DMS79 treated with DMSO at 0.1 percent for 48 hours (cell line): ENCODE data around the gene CNTNAP2.

Experiments used
- DNase-seq: peaks from one replicate; lab custom pipeline; 2025; lab: John Stamatoyannopoulos, UW

The CNTNAP2 gene

GRCh38 chr7:147015999-147016398 is 899.4 kb downstream of the CNTNAP2 start:
- no peak for DNase-seq

DNA sequence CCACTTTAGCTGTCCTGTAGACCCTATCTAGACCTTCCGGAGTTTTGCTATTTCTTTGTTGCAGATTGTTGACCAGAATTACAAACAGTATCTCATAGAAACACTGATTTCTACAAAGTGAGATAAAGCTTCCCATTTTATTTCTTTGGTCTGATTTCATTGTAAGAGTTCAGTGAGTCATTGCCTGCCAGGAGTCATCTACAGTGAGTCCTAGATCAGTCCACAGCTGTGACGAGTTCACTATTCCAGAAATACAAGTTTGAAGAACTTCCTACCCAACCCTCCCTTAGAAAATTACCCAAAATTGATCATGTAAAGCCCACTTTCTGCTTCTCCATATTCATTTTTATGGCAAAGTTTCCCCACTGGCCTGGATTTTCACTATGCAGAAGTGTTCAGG is 905.5 kb downstream of the CNTNAP2 start:
- DNase-seq: no peak

DNA sequence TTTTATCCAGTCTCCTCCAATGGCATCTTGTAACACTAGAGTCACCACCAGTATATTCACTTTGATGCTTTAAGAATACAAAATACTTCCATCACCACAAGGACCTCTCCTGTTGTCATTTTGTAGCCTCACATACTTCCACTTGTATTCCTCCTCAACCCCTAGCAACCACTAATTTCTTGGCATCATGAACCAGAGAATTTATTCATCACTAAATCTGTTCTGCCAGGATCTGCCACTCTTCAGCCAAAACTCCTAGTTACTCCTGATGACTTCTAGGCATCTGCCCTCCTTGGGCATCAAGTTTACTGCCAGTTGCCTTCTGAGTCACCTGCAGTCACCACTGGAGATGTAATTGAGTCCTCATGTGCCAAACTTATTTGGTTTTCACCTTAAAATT is 906.8 kb downstream of the CNTNAP2 start:
- no peak for DNase-seq

- DNase-seq: no peak
Observed at GRCh38 chr7:147029953-147030352, 913.4 kb downstream of the CNTNAP2 start.

DNA sequence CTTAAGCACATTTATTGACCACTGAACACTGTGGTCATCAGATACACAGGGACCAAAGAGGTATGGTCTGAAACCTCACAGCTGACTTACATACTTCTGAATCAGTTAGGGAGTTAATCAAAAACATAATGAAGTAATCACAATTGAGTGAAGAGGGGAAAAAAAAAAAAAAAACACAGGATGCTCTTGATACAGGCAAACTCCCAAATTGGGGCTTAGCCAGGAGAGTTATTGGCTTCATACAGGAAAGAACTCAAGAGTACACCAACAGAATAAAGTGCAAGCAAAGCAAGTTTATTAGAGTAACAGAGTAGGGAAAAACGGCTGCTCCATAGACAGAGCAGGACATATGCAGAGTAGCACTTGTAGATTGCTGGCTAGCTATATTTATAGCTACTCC is 917.0 kb downstream of the CNTNAP2 start:
- DNase-seq: no peak

GRCh38 chr7:147041438-147041837 is 924.8 kb downstream of the CNTNAP2 start:
- DNase-seq: no peak

- DNase-seq: no peak
Observed at GRCh38 chr7:147044941-147045340, 928.3 kb downstream of the CNTNAP2 start.

DNA sequence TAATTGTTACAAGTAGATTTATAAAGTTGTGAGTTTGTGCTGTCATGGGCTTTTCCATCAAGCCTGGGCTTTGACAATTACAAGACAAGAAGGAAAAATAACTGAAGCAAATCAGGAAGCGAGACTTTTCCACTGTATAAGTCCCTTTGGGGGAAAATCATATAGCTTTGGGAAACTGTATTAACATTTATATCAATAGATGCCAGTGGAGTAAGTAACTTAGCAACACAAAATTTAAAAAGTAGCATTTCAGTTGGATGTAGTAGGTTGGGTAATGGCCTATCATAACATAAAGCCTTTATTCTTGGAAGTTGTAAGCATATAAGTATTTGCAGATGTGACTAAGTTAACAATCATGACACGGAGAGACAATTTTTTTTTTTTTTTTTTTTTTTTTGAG is 931.1 kb downstream of the CNTNAP2 start:
- DNase-seq: no peak

- DNase-seq: no peak
Observed at GRCh38 chr7:147048864-147049263, 932.3 kb downstream of the CNTNAP2 start.

GRCh38 chr7:147052818-147053217 is 936.2 kb downstream of the CNTNAP2 start:
- no peak for DNase-seq

DNA sequence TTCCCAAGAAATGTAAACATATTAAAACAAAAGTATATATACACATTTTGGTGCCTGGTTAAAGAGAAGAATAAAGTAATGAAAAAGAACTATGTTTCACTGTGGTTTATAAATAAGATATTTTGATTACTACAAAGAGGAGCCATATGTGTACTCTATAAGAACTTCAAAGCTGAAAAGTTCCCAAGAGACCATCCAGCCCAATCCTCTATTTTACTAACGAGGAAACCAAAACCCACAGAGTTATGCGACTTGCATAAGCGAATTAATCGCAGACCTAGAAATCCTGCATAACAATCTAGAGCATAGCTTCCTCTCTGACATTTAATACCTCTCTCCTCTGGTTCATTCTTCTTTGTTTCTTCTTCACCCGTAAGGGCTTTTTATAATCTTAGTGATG is 937.1 kb downstream of the CNTNAP2 start:
- no peak for DNase-seq

DNA sequence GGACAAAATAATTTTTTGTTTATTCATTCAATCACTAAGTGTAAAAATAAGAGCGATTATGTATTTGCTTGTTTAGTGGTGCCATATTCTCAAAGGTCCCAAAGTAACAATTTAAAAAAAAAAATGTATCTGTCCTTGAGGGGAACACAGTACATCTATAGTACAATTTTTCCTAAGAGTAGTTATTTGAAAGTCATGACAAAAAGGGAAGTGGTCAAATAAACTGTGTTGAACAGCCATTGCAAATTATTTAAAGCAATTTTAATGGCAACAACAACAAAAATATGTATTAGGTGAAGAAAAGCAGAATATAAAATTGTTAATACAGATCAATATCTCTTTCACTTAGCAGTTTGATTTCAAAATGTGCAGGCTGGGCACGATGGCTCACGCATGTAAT is 943.5 kb downstream of the CNTNAP2 start:
- no peak for DNase-seq

- no peak for DNase-seq
Observed at GRCh38 chr7:147062897-147063296, 946.3 kb downstream of the CNTNAP2 start.

DNA sequence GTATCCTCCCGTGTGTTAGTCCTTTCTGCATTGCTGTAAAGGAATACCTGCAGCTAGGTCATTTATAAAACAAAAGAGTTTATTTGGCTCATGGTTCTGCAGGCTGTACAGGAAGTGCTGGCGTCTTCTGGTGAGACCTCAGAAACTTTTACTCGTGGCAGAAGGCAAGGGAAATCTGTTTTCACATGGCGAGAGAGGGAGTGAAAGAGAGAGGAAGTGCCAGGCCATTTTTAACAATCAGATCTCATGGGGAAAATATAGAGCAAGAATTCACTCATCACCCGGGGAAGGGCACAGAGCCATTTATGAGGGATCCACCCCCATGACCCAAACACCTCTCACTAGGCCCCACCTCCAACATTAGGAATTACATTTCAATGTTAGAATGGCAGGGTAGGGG is 952.2 kb downstream of the CNTNAP2 start:
- no peak for DNase-seq

DNA sequence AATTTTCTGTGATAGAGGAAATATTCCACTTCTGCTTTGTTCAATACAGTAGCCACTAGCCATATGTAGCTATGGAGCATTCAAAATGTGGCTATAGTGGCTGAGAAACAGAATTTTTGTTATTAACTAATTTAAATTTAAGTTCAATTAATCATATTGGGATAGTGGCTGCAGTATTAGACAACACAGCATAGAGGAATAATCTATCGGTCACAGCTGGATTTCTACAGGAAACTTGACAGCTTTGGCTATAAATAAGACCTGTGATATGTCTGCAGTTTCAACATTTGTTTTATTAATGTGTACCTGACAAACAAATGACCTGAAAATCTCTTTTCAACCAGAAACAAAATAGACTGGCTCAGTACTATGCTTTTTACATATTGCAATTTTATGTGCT is 953.2 kb downstream of the CNTNAP2 start:
- no peak for DNase-seq

GRCh38 chr7:147070886-147071285 is 954.3 kb downstream of the CNTNAP2 start:
- DNase-seq: no peak

DNA sequence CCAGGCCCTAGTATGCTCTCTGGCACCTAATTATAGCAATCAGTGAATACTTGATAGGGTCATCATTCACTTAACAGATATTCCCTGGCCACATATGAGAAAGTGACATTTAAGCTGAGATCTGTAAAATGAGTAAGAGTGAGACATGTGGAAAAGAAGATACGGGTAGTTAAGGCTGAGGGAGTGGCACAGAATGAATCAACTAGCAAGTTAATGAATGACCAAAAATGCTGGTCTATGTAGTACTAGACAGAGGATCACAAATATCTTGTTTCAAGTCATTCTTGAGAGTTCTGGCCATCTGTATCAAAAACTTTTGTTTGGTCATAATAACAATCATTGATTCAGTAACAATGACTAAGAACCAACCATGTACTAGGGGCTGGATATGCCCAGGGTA is 954.9 kb downstream of the CNTNAP2 start:
- no peak for DNase-seq

DNA sequence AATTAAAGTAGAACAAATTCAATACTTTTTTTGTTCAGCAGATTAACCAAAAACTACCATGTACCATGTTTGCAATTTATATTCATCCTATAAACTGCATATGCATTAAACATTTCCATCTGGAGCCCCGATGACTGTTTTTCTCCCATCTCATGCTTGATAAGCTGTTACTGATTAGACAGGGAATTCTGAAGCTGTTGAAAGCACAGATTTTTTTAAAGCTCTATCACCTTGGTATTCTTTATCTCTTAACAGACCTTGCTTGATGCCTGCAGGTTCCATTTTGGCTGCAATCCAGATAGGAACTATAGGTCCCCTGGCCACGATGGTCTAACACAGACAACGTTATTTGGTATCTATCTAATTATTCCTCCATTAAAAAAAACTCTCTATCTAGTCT is 961.7 kb downstream of the CNTNAP2 start:
- no peak for DNase-seq

DNA sequence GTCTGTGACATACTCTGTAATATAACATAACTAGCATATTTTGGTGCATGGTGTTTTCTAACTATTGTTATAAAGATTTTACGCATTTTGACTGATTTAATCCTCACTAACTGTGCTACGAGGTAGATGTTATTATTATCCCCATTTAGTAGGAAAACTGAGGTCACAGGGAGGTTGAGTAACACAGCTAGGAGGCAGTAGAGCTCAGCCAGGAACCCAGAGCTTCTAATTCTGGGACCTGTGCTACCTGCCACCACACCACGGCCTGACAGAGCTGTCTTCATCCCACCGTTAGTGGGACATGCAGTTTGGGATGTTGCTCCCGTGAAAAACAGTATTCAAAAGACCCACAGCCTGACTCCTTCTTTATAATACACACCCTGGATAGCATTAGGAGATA is 962.5 kb downstream of the CNTNAP2 start:
- DNase-seq: no peak

DNA sequence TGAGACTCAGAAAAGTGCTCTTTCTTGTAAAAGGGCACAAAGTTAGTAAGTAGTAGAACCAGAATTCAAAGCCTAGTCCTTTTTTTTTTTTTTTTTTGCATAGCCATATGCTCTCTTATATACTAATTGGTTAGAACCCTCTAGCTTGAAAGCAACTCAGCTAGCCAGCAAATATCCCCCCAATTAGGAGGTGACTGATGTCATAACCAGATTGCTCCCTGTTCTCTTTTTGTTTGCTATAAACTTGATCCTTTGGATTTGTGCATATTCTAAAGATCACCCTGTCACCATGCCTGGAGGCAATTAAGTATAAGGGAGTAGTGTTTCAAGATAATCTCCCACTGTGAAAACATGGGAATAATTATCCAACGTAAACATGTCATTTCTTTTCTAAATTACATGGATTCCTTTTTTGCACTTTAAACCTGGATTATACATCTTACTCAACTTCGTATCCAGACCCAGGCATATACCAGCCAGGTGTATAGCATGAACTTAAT is 963.4 kb downstream of the CNTNAP2 start:
- no peak for DNase-seq

- no peak for DNase-seq
Observed at GRCh38 chr7:147081117-147081516, 964.5 kb downstream of the CNTNAP2 start.

GRCh38 chr7:147089051-147089461 is 972.5 kb downstream of the CNTNAP2 start:
- no peak for DNase-seq

DNA sequence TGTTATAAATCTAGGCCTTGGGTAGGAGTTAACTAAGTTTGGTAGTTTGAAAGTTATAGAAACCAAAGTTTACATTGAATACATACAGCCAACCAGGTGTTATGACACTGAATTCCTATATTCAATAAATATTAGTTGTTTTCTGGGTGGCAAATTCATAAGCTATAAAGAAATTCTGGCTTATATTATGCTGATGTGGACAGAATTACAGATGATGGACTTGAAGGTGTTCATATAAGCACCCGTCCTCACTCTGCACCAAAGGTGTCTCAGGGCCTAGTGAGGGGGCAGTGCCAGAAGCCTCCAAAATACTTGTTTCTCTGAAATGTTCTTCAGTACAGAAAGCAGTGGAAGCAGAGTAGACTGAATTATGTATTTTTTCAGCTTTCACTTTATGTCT is 973.0 kb downstream of the CNTNAP2 start:
- DNase-seq: no peak

DNA sequence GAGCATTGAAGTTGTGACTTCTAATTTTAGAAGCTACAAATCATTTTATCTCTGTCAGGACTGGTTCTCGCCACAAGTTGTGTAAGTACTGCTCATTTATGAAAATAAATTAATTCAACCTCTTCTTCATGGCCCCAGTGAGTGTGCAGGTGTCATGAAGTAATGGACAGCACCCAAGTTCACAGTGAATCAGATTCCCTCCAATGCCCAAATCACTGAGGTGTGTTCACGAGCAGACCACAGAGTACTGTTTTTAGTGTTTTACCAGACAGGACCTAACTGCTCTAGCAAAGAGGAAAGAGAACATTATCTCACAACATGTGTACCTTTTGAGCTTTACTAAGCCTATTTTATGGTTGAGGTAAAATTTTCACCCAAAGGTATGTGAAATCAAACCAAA is 980.0 kb downstream of the CNTNAP2 start:
- no peak for DNase-seq

- DNase-seq: no peak
Observed at GRCh38 chr7:147103224-147103623, 986.6 kb downstream of the CNTNAP2 start.
